Measurements from ENCODE around the gene APOB. TPM values are rescaled to one million over a fixed set of nuclear protein-coding genes. Genes with fewer than 3 reads are reported as not detected.

Gene APOB
- total and polyA plus RNA-seq, 9 donors: 0.13 to 4.8 (median 1.3) TPM

DNA sequence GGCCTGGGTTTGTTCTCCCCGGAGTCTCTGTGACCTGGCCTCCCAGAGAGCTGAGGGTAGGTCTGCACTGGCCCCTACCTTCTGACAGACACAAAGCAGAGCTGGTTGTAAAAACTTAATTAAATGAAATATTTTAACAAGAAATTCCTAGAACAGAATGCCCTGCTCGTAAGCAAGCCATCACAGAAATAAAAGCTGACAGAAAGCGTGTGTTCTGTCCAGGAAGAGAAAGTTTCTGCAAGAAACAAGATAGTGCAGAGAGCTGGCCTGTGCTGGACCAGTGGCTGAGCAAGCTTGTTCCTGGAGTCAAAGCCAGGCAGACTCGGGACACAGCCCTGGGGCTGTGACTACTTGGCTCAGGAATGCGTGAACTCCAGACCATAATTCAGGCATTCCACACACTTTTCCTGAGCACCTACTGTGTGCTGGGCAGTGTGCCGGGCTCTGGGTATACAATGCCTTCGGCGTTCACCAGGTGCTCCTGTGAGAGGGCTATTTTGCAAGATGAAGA lies 51.6 kb downstream of the APOB start:
- no peaks in the 10 kb centered on the region for H3K4me1 ChIP-seq (ENCODE audit: insufficient read depth)

DNA sequence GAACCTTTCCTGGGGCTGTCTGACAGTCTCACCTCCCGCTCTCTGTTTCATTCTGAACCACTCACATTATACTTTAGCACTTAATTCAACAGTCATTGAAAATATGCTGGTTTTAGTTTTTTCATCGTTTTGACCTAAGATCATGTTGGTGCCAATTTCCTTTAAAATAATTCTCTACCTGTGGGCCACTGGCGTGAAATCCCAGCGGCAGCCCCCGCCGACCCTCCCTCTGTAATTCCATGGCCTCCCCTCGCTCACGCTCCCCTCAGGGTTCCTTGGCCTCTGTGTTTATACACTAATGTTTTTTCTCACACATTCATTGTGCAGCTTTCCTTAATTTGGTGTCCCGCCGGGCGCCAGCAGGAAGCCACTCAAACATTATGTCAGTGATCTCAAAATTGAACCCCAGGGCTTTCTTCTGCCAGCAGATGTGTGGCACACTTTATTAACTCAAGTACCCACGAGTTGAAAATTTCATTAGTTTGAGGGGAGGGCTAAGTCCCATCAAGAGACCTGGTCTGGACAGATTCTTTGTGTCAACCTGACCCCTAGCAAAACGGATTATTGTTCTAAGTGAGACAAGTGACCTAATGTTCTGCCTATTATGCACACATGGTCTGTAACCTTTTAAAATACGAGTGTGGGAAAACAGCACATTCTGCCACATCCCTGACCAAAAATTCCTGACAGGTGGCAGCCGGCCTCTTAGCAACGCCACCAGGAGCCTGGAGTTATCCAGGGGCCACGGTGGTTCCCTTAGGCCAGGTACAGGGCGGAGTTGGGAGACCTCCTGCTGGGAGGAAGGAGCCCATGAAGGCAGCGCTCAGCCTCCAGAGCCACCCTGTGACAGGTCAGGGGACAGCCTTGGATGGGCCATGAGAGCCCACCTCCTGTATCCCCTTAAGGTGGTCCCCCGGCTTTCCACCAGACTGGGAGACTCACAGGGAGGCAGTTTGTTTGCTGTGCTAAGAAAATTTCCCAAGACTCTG lies 53.1 kb downstream of the APOB start:
- H3K9me3 ChIP-seq: no peaks in the 10 kb centered on the region
- H3K36me3 ChIP-seq: no peaks in the 10 kb centered on the region
- intact Hi-C loops (cut with DNase I): no loop called here
- TF ChIP-seq POLR2A (IDR thresholded peaks at IDR 0.05) (no peak), EP300 (IDR thresholded peaks at IDR 0.05) (no peak)
- TF ChIP-seq, protein P1, sequence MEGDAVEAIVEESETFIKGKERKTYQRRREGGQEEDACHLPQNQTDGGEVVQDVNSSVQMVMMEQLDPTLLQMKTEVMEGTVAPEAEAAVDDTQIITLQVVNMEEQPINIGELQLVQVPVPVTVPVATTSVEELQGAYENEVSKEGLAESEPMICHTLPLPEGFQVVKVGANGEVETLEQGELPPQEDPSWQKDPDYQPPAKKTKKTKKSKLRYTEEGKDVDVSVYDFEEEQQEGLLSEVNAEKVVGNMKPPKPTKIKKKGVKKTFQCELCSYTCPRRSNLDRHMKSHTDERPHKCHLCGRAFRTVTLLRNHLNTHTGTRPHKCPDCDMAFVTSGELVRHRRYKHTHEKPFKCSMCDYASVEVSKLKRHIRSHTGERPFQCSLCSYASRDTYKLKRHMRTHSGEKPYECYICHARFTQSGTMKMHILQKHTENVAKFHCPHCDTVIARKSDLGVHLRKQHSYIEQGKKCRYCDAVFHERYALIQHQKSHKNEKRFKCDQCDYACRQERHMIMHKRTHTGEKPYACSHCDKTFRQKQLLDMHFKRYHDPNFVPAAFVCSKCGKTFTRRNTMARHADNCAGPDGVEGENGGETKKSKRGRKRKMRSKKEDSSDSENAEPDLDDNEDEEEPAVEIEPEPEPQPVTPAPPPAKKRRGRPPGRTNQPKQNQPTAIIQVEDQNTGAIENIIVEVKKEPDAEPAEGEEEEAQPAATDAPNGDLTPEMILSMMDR (IDR thresholded peaks at IDR 0.05): no peak
- H3K27ac ChIP-seq: no peak overlapping the region
- no peak for DNase-seq
- WGBS, 3 donors: 82 to 87% (median 85%) methylated on average over 20 of the region's 20 CpGs
- H3K4me3 ChIP-seq: no peak overlapping the region
- H3K27me3 ChIP-seq: no peaks in the 10 kb centered on the region
- H3K4me1 ChIP-seq (ENCODE audit: insufficient read depth): no peaks in the 10 kb centered on the region

More for the DNA sequence above, 51.6 kb downstream of the APOB start:
- 37 to 39% (median 38%) methylated on average over 8 of the region's 8 CpGs for WGBS, 3 donors
- TF ChIP-seq, protein P1 (IDR thresholded peaks at IDR 0.05): no peak
- TF ChIP-seq EP300 (IDR thresholded peaks at IDR 0.05): no peak
- no peak for TF ChIP-seq POLR2A (IDR thresholded peaks at IDR 0.05)
- Histone ChIP-seq H3K27ac (no peak overlapping the region), H3K9me3 (no peaks in the 10 kb centered on the region), H3K4me3 (no peak overlapping the region), H3K27me3 (no peaks in the 10 kb centered on the region), H3K36me3 (no peaks in the 10 kb centered on the region)
- intact Hi-C loops (cut with DNase I): no loop called here
- DNase-seq: no peak

DNA sequence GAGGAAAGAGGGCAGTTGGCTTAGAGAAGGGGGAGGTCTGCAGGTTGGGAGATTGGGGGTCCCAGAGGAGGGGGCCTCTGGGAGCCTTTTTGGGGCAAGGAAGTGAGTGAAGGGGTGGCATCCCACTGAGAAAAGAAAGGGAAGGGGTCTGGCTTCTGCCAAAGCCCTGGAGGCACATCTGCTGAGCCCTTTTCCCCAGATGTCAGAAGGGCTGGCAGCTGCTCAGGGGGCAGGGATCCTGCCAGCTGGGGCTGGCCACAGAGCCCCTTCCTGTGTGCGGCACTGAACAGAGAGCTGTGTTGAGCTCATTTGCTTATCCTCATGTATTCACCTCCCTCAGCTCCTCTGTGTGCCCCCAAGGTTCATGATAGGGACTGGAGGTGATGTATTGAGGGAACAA lies 54.5 kb downstream of the APOB start:
- TF ChIP-seq POLR2A (IDR thresholded peaks at IDR 0.05) (no peak), EP300 (IDR thresholded peaks at IDR 0.05) (no peak)
- TF ChIP-seq, protein P1 (IDR thresholded peaks at IDR 0.05): no peak
- H3K36me3 ChIP-seq: no peaks in the 10 kb centered on the region
- H3K27me3 ChIP-seq: no peaks in the 10 kb centered on the region
- no peak for DNase-seq
- intact Hi-C loops (cut with DNase I): no loop called here
- 88 to 100% (median 93%) methylated on average over 1 of the region's 1 CpG for WGBS, 3 donors
- no peak overlapping the region for H3K27ac ChIP-seq
- no peaks in the 10 kb centered on the region for H3K4me1 ChIP-seq (ENCODE audit: insufficient read depth)
- no peaks in the 10 kb centered on the region for H3K9me3 ChIP-seq
- no peak overlapping the region for H3K4me3 ChIP-seq

DNA sequence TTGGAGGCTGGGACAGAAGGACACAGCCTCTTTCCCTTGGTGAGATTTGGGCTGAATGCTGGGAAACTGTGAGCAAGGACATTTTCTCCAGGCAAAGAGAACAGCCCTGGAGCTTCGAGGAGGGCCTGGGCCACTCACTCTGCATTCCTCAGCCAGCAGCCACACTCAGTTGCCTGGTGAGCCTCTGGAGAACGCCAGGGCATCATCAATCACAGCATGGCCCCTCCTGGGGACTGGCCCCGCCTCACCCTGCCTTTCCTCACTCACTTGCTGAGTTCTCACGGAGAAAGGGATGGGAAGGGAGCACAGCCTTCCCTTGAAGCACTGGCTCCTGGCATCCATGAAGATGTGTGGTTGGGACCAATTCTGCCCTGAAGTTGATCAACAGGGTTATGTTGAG lies 55.0 kb downstream of the APOB start:
- H3K4me3 ChIP-seq: no peak overlapping the region
- DNase-seq: no peak
- intact Hi-C loops (cut with DNase I): no loop called here
- WGBS, 3 donors: 68 to 75% (median 69%) methylated on average over 4 of the region's 4 CpGs
- H3K27me3 ChIP-seq: no peaks in the 10 kb centered on the region
- H3K4me1 ChIP-seq (ENCODE audit: insufficient read depth): no peaks in the 10 kb centered on the region
- no peaks in the 10 kb centered on the region for H3K36me3 ChIP-seq
- no peaks in the 10 kb centered on the region for H3K9me3 ChIP-seq
- H3K27ac ChIP-seq: no peak overlapping the region
- TF ChIP-seq, protein P1 (IDR thresholded peaks at IDR 0.05): no peak
- TF ChIP-seq EP300 (IDR thresholded peaks at IDR 0.05) (no peak), POLR2A (IDR thresholded peaks at IDR 0.05) (no peak)
